UCSD-AML1 (cell line): ENCODE results near the gene DNAH17.

Experiments used
- DNase-seq: peaks from one replicate; lab custom pipeline; 2025; ENCODE audit not compliant: unreplicated experiment; lab: John Stamatoyannopoulos, UW

Gene DNAH17

DNA sequence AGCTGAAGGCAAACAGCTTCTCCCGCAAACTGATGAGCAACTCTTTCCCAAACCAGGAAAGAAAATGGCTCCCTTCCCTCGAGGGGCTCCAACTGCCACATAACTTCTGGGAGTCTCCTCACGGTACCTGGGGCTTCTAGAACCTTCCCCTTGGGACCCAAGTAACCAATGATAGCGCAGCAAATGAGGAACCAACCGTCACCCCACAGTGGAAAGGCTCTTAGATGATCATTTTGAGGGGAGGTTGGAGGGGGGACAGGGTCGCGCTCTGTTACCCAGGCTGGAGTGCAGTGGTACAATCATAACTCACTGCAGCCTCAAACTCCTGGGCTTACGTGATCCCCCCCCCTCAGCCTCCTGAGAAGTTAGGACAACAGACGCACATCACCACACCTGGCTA is at the start of gene DNAH17:
Gene DNAH17, minus strand, starts transcription at position 101 of the 400 bp plus-strand sequence. CDS start 2,339 bp downstream, outside the sequence.
- no peak for DNase-seq

- DNase-seq = no peak
Measured at GRCh38 chr17:78624324-78625151, 47.3 kb upstream of the DNAH17 start.

DNA sequence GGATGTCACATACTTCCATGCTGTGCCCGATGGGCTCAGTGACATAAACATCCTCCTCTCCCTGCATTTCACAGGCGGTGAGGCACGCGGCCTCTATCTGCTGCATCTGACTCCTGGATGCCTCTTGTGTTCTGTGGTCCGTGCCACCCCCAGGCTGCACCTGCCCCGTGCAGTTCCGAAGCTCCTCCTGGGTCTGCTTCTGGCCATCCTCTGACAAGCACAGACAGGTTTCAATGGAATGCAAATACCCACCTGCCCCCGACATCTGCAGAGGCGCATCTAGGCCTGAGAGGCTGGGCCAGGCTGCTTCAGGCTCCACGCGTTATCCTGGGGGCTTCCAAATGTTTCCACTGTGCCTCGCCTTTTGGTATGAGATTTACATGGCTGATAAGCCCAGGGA is 46.3 kb upstream of the DNAH17 start:
- no peak for DNase-seq

GRCh38 chr17:78622491-78623265 is 45.5 kb upstream of the DNAH17 start:
- DNase-seq = no peak

DNA sequence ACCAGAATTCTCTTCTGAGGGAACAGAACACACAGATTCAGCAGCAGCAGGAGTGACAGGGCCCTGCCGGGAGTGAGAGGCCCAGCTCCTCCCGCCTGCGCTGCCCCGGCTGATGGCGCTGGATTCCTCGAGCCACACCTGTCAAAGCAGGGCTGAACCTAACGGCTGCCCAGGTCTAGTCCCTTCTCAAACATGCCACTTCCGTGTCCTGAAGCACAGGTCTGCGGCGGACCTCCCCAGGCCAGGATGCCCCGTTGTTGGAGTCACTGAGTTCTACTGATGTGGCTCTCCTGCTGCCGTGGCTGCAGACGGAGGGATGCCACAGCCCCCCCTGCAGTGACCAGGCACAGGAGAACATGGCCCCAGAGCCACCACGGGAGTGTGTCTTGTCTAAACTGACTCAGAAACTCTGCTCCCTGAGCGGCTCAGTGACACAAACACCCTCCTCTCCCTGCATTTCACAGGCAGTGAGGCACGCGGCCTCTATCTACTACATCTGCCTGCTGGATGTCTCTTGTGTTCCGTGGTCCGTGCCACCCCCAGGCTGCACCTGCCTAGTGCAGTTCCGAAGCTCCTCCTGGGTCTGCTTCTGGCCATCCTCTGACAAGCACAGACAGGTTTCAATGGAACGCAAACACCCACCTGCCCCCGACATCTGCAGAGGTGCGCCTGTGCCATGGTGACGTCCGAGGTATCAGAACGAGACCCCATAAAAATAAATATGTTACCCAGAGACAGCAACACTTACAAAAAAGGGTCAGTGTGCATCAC is 44.7 kb upstream of the DNAH17 start:
- no peak for DNase-seq

DNA sequence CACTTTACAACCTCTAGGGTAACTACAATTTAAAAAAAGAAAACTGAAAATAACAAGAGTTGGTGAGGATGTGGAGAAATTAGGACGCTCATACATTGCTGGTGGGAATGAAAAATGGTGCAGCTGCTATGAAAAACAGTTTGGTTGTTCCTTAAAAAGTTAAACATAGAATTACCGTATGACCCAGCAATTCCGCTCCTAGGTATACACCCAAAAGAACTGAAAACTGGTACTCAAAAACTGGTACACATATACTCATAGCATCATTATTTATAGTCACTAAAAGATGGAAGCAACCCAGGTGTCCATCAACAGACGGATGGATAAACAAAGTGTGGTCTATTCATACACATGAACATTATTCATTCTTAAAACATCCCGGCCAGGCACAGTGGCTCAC is 42.9 kb upstream of the DNAH17 start:
- no peak for DNase-seq

GRCh38 chr17:78619334-78619733 is 42.1 kb upstream of the DNAH17 start:
- no peak for DNase-seq

DNA sequence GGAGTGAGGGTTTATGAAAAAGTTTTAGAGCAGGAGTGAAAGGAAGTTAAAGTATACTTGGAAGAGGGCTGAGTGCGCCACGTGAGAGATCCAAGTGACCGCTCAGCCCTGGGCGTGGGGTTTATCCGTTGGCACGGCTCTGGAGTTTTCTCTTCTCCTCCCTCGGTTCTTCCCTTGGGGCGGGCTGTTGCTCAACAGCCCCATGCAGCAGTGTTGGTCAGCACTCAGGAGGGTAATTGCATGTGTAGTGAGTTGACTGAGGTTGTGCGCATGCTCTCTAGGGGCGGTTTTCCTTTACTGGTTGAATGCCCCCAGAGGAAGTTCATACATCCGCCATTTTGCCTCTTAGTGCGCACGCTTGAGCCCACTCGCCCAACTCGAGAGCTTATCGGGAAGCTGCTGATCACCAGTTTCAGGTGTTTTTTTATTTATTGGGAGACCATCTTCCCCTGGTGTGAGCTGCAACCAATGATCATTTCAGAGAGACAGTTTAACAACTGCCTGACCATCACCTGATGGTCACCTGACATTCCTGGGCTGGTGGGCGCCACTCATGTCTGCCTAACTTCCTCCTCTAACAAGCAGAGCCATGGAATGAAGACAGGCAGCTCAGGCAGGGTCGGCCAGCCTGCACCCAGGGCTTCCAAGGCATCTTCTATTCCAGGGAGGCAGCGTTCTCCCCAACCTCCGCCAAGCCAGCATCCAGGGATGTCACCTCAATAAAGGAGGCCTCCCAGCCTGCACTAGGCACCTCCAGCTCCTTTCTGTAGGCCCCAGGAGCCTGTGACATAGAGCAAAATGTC is 41.3 kb upstream of the DNAH17 start:
- DNase-seq = no peak

GRCh38 chr17:78617511-78618061 is 40.4 kb upstream of the DNAH17 start:
- no peak for DNase-seq

GRCh38 chr17:78616946-78617345 is 39.8 kb upstream of the DNAH17 start:
- DNase-seq = no peak

GRCh38 chr17:78615631-78616030 is 38.4 kb upstream of the DNAH17 start:
- DNase-seq = no peak

GRCh38 chr17:78613416-78613815 is 36.2 kb upstream of the DNAH17 start:
- DNase-seq = no peak

DNA sequence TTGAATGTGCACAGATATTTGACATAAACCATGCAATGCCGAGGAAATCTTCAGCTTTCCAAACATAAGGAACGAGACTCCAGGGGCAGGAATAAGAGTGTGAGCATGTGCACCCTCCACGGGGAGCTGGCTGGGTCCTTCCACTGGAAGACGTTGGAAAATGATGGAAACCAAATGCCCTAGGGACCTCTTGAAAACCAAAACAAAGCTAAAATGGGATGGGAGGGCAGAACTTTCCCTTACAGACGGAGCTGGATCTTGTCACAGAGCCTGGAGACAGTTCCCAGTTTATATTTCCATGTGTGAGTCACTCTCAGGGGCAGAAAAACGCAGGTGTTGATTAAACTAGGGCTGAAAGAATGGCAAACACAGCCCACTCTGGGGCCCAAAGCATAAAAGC is 34.4 kb upstream of the DNAH17 start:
- no peak for DNase-seq

DNA sequence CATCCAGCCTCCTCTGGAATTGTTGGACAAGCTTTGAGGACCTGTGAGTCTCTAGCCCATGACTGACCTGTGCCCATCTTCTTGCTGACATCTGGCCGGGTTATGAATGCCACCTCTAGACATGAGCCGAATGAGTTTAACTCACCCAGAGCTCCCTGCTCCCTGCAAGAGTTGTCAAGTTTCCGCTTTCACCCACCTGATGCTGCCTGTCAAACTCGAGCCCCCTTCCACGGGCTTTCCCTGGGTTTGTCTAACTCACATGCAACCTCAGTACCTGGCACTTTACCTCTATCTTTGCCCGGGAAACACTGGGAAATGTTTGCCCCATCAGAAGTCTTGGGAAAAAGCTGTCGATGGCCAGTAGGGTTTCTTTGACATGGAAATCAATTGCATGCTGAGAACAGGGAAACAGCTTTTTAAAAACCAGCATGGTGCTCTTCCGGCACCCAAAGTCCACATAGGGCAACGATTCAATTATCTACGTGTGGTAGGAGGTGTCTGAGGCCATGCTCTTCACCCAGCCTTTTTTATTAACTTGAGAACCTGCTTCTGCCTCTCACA is 33.8 kb upstream of the DNAH17 start:
- DNase-seq = no peak

- DNase-seq = no peak
Measured at GRCh38 chr17:78609191-78609641, 32.0 kb upstream of the DNAH17 start.

GRCh38 chr17:78608804-78609186 is 31.6 kb upstream of the DNAH17 start:
- DNase-seq = no peak

DNA sequence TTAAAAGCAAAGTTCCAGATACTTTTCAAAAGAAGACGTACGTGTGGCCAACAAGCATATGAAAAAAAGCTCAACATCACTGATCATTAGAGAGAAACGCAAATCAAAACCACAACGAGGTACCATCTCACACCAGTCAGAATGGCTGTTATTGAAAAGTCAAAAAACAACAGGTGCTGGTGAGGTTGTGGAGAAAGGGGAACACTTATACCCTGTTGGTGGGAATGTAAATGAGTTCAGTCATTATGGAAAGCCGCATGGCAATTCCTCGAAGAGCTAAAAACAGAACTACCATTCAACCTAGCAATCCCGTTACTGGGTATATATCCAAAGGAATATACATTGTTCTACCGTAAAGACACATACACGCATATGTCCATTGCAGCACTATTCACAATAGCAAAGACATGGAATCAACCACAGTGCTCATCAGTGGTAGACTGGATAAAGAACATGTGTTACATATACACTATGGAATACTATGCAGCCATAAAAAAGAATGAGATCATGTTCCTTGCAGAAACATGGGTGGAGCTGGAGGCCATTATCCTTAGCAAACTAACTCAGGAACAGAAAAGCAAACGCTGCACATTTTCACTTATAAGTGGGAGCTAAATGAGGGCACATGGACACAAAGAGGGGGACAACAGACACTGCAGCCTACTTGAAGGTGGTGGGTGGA is 31.1 kb upstream of the DNAH17 start:
- no peak for DNase-seq

DNA sequence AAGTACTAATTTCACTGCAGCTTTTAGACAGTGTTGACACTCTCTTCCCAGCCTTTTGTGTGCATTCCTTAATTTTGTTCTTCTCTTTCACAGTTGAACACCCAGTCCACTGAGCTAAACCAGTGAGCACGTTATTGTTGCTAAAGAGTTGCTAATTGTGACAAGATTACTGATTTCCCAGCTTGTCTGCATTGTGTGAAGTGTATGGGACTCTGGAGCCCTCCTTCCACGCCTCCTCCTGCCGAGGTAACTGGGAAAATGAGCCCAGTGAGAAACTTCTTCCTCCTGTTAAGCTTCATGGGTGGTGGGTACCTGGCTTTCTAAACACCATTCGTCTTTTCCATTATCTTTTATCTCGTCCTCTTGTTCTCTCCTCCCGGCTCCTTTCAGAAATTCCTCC is 29.8 kb upstream of the DNAH17 start:
- no peak for DNase-seq

GRCh38 chr17:78605886-78606285 is 28.7 kb upstream of the DNAH17 start:
- DNase-seq = no peak
